NOMO-1 treated with DMSO at 0.1 percent for 48 hours (cell line): ENCODE data around the gene ACOX3.
"Not testable (repeated sequence)": the region's sequence is repeated elsewhere in the genome, so short reads cannot be mapped to it uniquely, and the experiment has no call there.

Experiments
- DNase-seq: peaks from one replicate; lab custom pipeline; 2025; ENCODE audit not compliant: unreplicated experiment; lab: John Stamatoyannopoulos, UW

ACOX3 gene

GRCh38 chr4:8435656-8436121 lies 4.8 kb downstream of the ACOX3 start:
- no peak for DNase-seq

GRCh38 chr4:8434251-8435073 lies 6.1 kb downstream of the ACOX3 start:
- DNase-seq: no peak

- no peak for DNase-seq
Observed at GRCh38 chr4:8433136-8433535, 7.4 kb downstream of the ACOX3 start.

- no peak for DNase-seq
Observed at GRCh38 chr4:8431553-8431952, 9.0 kb downstream of the ACOX3 start.

- DNase-seq: peak; percentile 63
Observed at GRCh38 chr4:8428288-8429097, 12.0 kb downstream of the ACOX3 start.

GRCh38 chr4:8427761-8428287 lies 12.7 kb downstream of the ACOX3 start:
- DNase-seq: peak; percentile 76

- no peak for DNase-seq
Observed at GRCh38 chr4:8427262-8427661, 13.3 kb downstream of the ACOX3 start.

GRCh38 chr4:8422786-8423185 lies 17.7 kb downstream of the ACOX3 start:
- DNase-seq: no peak

- DNase-seq: no peak
Observed at GRCh38 chr4:8422327-8422726, 18.2 kb downstream of the ACOX3 start.

GRCh38 chr4:8420151-8420550 lies 20.4 kb downstream of the ACOX3 start:
- DNase-seq: not testable (repeated sequence)

GRCh38 chr4:8419222-8420041 lies 21.1 kb downstream of the ACOX3 start:
- DNase-seq: peak; percentile 54

- DNase-seq: no peak
Observed at GRCh38 chr4:8417071-8417614, 23.4 kb downstream of the ACOX3 start.

GRCh38 chr4:8414377-8414776 lies 26.1 kb downstream of the ACOX3 start:
- no peak for DNase-seq

GRCh38 chr4:8412288-8412687 lies 28.2 kb downstream of the ACOX3 start:
- no peak for DNase-seq

- DNase-seq: no peak
Observed at GRCh38 chr4:8411351-8412180, 29.0 kb downstream of the ACOX3 start.

GRCh38 chr4:8410641-8411271 lies 29.8 kb downstream of the ACOX3 start:
- DNase-seq: no peak

GRCh38 chr4:8410066-8410625 lies 30.4 kb downstream of the ACOX3 start:
- DNase-seq: no peak

- DNase-seq: no peak
Observed at GRCh38 chr4:8409264-8410065, 31.1 kb downstream of the ACOX3 start.
